ENCODE results near the gene YPEL4. TPM values are rescaled to one million over a fixed set of nuclear protein-coding genes. Genes with fewer than 3 reads are reported as not detected.

Gene YPEL4
- total RNA-seq, 5 donors from 2014 or later (not counting 1 experiment from before 2014, with no cell fraction given) = 1.8 to 13.5 (median 11.1) TPM

GRCh38 chr11:57597916-57598830 lies 51.5 kb downstream of the YPEL4 start:
- ATAC-seq (replicated peaks in 1 of 4) (no peak), DNase-seq (no peak)
- ChIA-PET CTCF (no interaction called here), POLR2A (no interaction called here)
- H3K36me3 Mint-ChIP-seq = no peaks in the 10 kb centered on the region
- H3K4me1 Mint-ChIP-seq = peaks cover 0 to 7% (median 3%) of the 10 kb centered on the region in 3 donors
- Histone ChIP-seq H3K27me3 (replicated peaks in 1 of 2; ENCODE audit: control insufficient read depth in 2 of 2, extremely low read depth in 1 of 2, insufficient read depth in 2 of 2, low read length in 1 of 2) (peaks cover 0 to 28% of the 10 kb centered on the region in 2 experiments), H3K27ac (ENCODE audit: low read length) (no peak overlapping the region), H3K9me3 (no peaks in the 10 kb centered on the region), H3K4me3 (ENCODE audit: control insufficient read depth in 1 of 2, extremely low read depth in 1 of 2, low read length in 1 of 2) (no peak overlapping the region), H3K4me1 (ENCODE audit: control insufficient read depth in 1 of 2, extremely low read depth in 1 of 2, insufficient read depth in 2 of 2, low read length in 2 of 2) (peaks cover 0 to 6% of the 10 kb centered on the region in 2 experiments), H3K36me3 (ENCODE audit: control insufficient read depth in 2 of 2, extremely low read depth in 1 of 2, insufficient read depth in 1 of 2, low read length in 1 of 2) (no peaks in the 10 kb centered on the region)
- H3K9me3 Mint-ChIP-seq = no peaks in the 10 kb centered on the region
- H3K27me3 Mint-ChIP-seq = peaks cover 28 to 46% of the 10 kb centered on the region in 2 donors
- no peak overlapping the region for H3K27ac Mint-ChIP-seq
- WGBS (ENCODE audit: insufficient coverage) = 10% methylated on average over 21 of the region's 33 CpGs
- H3K4me3 Mint-ChIP-seq = no peak overlapping the region

GRCh38 chr11:57597461-57597915 lies 52.2 kb downstream of the YPEL4 start, which contains the start of gene SERPING1:
SERPING1 (plus strand) TSS chr11:57597685; CDS start chr11:57598271, 586 bp downstream.
- H3K4me1 Mint-ChIP-seq = peaks cover 0 to 7% (median 3%) of the 10 kb centered on the region in 3 donors
- 49% methylated on average over 3 of the region's 10 CpGs for WGBS (ENCODE audit: insufficient coverage)
- Histone ChIP-seq H3K4me3 (ENCODE audit: control insufficient read depth in 1 of 2, extremely low read depth in 1 of 2, low read length in 1 of 2) (no peak within 1 kb of the TSS), H3K36me3 (ENCODE audit: control insufficient read depth in 2 of 2, extremely low read depth in 1 of 2, insufficient read depth in 1 of 2, low read length in 1 of 2) (no peaks in the 10 kb centered on the region), H3K27ac (ENCODE audit: low read length) (no peak within 1 kb of the TSS), H3K4me1 (ENCODE audit: control insufficient read depth in 1 of 2, extremely low read depth in 1 of 2, insufficient read depth in 2 of 2, low read length in 2 of 2) (peaks cover 0 to 6% of the 10 kb centered on the region in 2 experiments), H3K27me3 (replicated peaks in 1 of 2; ENCODE audit: control insufficient read depth in 2 of 2, extremely low read depth in 1 of 2, insufficient read depth in 2 of 2, low read length in 1 of 2) (peaks cover 0 to 28% of the 10 kb centered on the region in 2 experiments), H3K9me3 (no peaks in the 10 kb centered on the region)
- DNase-seq = no peak
- no peak within 1 kb of the TSS for H3K27ac Mint-ChIP-seq
- ATAC-seq (replicated peaks in 1 of 4) = no peak
- H3K27me3 Mint-ChIP-seq = peaks cover 30 to 46% of the 10 kb centered on the region in 2 donors
- ChIA-PET CTCF (interaction anchor here (0.6 to 0.7 kb wide), 2 partner anchors 9 to 70 kb away, joined by 4 to 5 read pairs; no protein-coding TSS in a partner anchor), POLR2A (no interaction called here)
- H3K36me3 Mint-ChIP-seq = no peaks in the 10 kb centered on the region
- H3K9me3 Mint-ChIP-seq = no peaks in the 10 kb centered on the region
- H3K4me3 Mint-ChIP-seq = no peak within 1 kb of the TSS

GRCh38 chr11:57596266-57596885 lies 53.3 kb downstream of the YPEL4 start:
- Histone ChIP-seq H3K36me3 (ENCODE audit: control insufficient read depth in 2 of 2, extremely low read depth in 1 of 2, insufficient read depth in 1 of 2, low read length in 1 of 2) (no peaks in the 10 kb centered on the region), H3K9me3 (no peaks in the 10 kb centered on the region), H3K27ac (ENCODE audit: low read length) (no peak overlapping the region), H3K4me1 (ENCODE audit: control insufficient read depth in 1 of 2, extremely low read depth in 1 of 2, insufficient read depth in 2 of 2, low read length in 2 of 2) (peaks cover 0 to 6% of the 10 kb centered on the region in 2 experiments), H3K27me3 (replicated peaks in 1 of 2; ENCODE audit: control insufficient read depth in 2 of 2, extremely low read depth in 1 of 2, insufficient read depth in 2 of 2, low read length in 1 of 2) (peaks cover 0 to 28% of the 10 kb centered on the region in 2 experiments), H3K4me3 (ENCODE audit: control insufficient read depth in 1 of 2, extremely low read depth in 1 of 2, low read length in 1 of 2) (no peak overlapping the region)
- no peaks in the 10 kb centered on the region for H3K9me3 Mint-ChIP-seq
- ChIA-PET CTCF (interaction anchor here (0.6 to 0.9 kb wide), 2 partner anchors 8 to 45 kb away, joined by 3 to 7 read pairs; no protein-coding TSS in a partner anchor), POLR2A (interaction anchor here in 1 of 2 donors (0.6 kb wide), 1 partner anchor 138 kb away, joined by 12 read pairs; no protein-coding TSS in a partner anchor)
- H3K4me3 Mint-ChIP-seq = no peak overlapping the region
- no peak for DNase-seq
- no peak overlapping the region for H3K27ac Mint-ChIP-seq
- peaks cover 0 to 7% (median 3%) of the 10 kb centered on the region in 3 donors for H3K4me1 Mint-ChIP-seq
- peaks cover 28 to 42% of the 10 kb centered on the region in 2 donors for H3K27me3 Mint-ChIP-seq
- 71% methylated on average over 3 of the region's 5 CpGs for WGBS (ENCODE audit: insufficient coverage)
- ATAC-seq (replicated peaks in 1 of 4) = no peak
- H3K36me3 Mint-ChIP-seq = no peaks in the 10 kb centered on the region

Other genes starting within 250 kb of the YPEL4 start
- gene SLC43A3, start 222.8 kb downstream of the YPEL4 start, total RNA-seq = 10 to 100 TPM in 4 of 5 donors, 1 to 10 TPM in 1; 9.9 to 18.1 (median 13.6) TPM
- 1 to 10 TPM in 1 of 5 donors, under 1 TPM in 4; 0.15 to 1.1 (median 0.29) TPM for gene RTN4RL2, start 189.4 kb downstream of the YPEL4 start, total RNA-seq
- 10 to 100 TPM in 4 of 5 donors, 1 to 10 TPM in 1; 8.8 to 31.6 (median 25.1) TPM for gene SLC43A1, start 134.2 kb downstream of the YPEL4 start, total RNA-seq
- gene TIMM10, start 119.2 kb downstream of the YPEL4 start, total RNA-seq = 10 to 100 TPM; 20.7 to 33.2 (median 26.2) TPM
- gene SMTNL1, start 112.3 kb downstream of the YPEL4 start, total RNA-seq = not detected
- 10 to 100 TPM; 61.7 to 97.2 (median 80.3) TPM for gene UBE2L6, start 82.2 kb downstream of the YPEL4 start, total RNA-seq
- 1 to 10 TPM in 3 of 5 donors, not detected in 2; 1.5 to 2.8 (median 1.9) TPM for gene SERPING1, start 52.2 kb downstream of the YPEL4 start, total RNA-seq
- 10 to 100 TPM; 14.3 to 16.0 (median 14.5) TPM for gene CLP1, start 7.8 kb upstream of the YPEL4 start, total RNA-seq
- 10 to 100 TPM; 57.3 to 67.2 (median 60.7) TPM for gene ZDHHC5, start 18.2 kb upstream of the YPEL4 start, total RNA-seq
- gene MED19, start 62.3 kb upstream of the YPEL4 start, total RNA-seq = 10 to 100 TPM; 11.4 to 14.8 (median 12.7) TPM
- gene TMX2, start 62.7 kb upstream of the YPEL4 start, total RNA-seq = 10 to 100 TPM; 34.5 to 55.9 (median 51.2) TPM
- gene SELENOH, start 91.6 kb upstream of the YPEL4 start, total RNA-seq = 100 to 1,000 TPM in 3 of 5 donors, 10 to 100 TPM in 2; 88.5 to 155 (median 113) TPM
- under 1 TPM in 2 of 5 donors, not detected in 3; 0.09 to 0.23 TPM for gene BTBD18, start 101.9 kb upstream of the YPEL4 start, total RNA-seq
- 10 to 100 TPM in 4 of 5 donors, 1 to 10 TPM in 1; 8.3 to 17.5 (median 12.5) TPM for gene CTNND1, start 111.9 kb upstream of the YPEL4 start, total RNA-seq